ENCODE measurements around the gene ZFYVE1. TPM values are rescaled to one million over a fixed set of nuclear protein-coding genes. Genes with fewer than 3 reads are reported as not detected.
"Not testable (repeated sequence)": the region's sequence is repeated elsewhere in the genome, so short reads cannot be mapped to it uniquely, and the experiment has no call there.

ZFYVE1 gene
- polyA plus RNA-seq, 3 donors: 18.6 to 23.4 (median 21.7) TPM

DNA sequence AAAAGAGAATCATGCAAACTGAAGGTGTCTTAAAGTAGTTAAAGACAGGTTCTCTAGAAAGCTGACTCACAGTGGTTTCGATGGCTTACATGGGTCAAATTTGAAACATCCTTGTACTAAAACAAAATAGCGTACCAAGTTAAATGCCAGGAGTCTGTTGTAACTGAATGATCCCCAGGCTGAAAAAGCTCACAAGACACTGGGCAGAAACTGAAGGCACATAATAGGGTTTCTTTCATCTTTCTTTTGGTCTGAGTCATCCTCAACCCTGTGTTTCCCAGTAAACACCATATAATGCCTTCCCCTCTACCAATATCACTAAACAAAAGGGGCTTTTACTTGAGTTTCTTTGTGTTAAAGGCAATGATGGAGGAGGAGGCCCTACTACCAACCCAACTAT is 12.8 kb downstream of the ZFYVE1 start:
- no peak for DNase-seq

DNA sequence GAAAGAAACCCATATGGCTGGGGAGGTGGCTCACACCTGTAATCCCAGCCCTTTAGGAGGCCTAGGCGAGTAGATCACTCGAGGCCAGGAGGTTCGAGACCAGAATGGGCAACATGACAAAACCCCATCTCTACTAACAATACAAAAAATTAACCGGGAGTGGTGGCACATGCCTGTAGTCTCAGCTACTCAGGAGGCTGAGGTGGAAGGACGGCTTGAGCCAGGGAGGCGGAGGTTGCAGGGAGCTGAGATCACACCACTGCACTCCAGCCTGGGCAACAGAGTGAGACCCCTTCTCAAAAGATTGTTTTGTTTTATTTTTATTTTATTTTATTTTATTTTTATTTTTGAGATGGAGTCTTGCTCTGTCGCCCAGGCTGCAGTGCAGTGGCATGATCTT is 15.7 kb downstream of the ZFYVE1 start:
- DNase-seq: not testable (repeated sequence)

DNA sequence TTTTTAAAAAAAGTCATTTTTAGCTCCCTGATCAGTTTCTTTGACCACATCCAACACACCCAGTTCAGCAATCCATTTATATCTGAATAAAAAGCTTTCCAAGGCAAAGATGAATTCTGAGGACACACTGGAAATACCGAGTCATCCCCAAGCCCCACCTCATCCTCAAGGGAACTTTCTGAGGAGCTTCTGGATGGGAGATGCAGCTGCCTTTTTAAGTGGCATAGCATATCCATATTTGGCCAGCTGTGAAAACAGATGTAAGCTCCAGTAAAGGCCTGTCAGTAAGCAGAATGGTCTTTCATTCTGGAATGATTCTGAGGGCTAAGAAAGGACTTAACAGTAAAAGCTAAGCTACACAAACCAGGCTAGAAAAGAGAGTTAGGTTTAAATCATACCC is 18.4 kb downstream of the ZFYVE1 start:
- DNase-seq: no peak

DNA sequence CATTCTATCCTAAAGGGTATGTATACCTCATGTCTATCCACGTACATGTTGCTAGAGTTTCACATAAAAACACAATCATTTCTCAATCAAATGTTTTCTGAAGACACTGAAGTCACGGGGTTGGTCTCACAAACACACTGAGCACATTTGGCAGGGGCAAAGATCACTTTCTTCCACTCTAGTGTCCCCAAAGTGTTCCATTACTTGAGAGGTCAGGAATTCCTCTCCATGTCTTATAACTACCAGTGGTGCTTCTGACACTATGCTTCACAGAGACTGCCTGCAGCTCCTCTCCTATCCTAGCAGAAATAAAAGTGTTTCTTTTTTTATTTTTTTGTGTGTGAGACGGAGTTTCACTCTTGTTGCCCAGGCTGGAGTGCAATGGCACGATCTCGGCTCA is 19.1 kb downstream of the ZFYVE1 start:
- no peak for DNase-seq

DNA sequence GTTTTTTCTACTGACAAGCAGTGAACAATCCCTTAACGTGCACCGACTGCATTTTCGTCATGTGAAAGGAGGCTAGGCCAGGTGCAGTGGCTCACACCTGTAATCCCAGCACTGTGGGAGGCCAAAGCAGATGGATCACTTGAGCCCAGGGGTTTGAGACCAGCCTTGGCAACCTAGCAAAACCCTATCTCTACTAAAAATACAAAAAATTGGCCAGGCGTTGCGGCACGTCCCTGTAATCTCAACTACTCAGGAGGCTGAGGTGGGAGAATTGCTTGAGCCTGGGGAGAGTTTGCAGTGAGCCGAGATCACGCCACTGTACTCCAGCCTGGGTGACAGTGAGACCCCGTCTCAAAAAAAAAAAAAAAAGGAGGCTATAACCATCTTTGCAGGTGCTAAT is 22.3 kb downstream of the ZFYVE1 start:
- not testable (repeated sequence) for DNase-seq

DNA sequence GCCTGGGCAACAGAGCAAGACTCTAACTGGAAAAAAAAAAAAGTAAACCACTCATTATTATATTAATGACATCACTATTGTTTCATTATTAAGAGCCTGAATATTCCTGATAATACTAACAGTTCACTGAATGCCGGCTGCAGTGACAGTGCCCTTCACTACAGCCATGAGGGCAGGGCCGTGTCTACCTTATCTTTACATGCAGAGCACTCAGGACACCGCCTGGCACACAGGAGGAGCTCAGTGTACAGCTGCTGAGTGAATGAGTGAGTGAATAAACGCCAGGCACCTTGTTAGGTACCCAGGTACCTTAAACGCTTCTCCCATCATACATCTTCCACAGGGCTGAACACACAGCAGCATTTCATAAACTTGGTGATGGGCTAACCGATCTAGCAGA is 23.2 kb downstream of the ZFYVE1 start:
- DNase-seq: no peak

DNA sequence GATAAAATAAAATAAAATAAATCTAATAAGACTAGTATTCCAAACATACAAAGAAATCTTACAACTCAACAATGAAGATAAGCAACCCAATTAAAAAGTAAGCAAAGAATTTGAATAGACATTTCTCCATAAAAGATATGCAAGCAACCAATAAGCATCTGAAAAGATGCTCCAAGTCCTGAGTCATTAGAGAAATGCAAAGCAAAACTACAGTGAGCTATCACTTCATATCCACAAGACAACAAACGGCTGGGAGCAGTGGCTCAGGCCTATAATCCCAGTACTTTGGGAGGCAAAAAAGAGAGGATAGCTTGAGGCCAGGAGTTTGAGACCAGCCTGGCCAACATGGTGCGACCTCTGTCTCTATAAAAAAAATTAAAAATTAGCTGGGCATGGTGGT is 26.8 kb downstream of the ZFYVE1 start:
- no peak for DNase-seq

DNA sequence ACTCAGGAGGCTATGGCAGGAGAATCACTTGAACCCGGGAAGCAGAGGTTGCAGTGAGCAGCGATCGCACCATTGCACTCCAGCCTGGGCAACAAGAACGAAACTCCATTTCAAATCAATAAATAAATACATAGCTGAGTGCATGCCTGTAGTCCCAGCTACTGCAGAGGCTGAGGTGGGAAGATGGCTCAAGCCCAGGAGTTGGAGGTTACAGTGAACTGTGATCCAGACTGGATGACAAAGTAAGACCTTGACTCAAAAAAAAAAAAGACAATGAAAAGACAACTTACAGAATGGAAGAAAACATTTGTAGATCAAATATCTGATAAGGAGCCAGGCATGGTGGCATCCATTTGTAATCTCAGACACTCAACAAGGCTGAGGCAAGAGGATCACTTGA is 27.6 kb downstream of the ZFYVE1 start:
- no peak for DNase-seq

DNA sequence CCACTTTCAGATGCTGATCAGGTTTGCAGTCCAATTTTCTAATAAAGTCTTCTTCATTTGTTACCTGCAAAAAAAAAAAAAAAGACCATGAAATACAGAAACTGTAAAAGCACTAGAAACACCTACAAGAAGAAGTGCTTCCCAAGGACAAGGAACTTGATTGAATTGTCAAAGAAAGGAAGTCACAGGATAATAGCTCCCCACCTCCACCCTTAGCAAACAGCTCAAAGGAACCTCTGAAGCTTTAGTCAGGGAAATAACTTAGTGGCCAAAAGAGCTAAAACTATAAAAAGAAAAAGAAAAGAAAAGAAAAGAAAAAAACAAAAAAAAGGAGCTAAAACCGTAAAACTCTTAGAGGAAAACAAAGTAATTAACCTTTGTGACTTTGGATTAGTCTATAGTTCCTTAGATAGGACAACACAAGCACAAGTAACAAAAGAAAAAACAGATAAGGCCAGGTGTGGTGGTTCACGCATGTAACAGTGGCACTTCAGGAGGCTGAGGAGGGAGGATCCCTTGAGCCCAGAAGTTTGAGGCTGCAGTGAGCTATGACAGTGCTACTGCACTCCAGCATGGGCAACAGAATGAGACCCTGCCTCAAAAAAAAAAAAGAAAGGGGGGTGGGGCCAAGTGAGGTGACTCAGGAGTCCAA is 28.5 kb downstream of the ZFYVE1 start:
- DNase-seq: no peak

DNA sequence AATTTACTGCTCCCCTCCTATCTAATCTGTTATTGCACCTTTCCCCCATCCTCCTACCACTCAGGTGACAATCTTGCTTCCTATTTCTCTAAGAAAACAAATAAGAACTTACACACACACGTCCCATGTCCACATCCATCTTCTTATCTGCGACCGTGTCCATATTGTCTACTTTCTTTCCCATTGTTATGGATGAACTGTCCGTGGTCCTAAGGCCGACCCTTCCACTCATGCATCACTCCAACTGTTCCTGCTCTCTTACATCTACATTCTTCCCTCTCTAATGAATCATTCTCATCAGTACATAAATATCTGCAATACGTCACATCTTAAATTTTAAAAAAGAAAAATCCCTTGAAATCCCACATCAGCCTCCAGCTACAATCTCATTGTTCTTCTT is 30.0 kb downstream of the ZFYVE1 start:
- no peak for DNase-seq

DNA sequence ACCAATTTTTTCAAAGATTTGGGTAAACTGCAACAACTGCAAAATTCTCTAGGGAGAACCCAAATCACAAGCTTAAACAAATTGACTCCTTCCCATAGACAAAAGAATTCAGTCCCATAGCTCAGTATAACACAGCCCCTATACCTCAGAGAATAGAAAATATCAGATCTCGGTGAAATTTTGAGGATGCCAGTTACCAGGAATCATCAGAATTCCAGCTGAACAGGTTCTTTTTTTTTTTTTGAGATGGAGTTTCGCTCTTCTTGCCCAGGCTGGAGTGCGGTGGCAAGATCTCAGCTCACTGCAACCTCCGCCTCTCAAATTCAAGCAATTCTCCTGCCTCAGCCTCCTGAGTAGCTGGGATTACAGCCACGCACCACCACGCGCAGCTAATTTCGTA is 36.7 kb downstream of the ZFYVE1 start:
- DNase-seq: no peak

DNA sequence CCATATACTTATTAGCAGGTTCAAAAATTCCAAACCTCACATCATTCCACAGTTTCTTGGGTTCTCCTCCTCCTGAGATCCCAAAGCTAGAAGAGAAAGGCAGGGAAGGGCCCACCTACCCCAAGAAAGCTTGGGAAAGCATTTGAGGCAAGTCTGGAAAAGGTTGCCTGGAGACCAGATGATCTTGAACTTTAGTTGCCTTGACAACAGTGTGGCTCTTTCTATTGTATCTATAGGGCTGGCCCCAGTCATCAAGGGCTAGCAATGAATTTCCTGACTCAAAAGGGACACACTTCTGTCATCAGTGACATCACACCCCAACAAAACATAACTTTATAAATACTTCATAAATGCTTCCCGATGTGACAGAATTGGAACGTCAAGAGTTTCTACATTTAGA is 40.0 kb downstream of the ZFYVE1 start:
- no peak for DNase-seq

DNA sequence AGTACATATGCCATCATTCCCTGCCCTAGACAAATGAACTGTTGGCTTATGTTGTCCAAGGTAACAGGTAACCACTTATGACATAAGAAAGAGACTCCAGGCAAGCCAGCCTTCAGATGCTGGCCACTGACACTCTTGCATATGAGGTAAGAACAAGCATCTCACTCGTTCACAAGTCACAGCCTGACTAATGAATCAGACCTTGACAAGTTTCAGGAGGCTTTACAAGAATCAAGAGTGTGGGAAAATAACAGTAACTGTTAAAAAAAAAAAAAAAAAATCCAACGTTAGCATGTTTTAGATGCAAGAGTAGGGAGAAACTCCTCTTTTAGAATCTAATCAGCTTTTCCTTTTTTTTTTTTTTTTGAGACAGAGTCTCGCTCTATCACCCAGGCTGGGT is 40.7 kb downstream of the ZFYVE1 start:
- DNase-seq: no peak

DNA sequence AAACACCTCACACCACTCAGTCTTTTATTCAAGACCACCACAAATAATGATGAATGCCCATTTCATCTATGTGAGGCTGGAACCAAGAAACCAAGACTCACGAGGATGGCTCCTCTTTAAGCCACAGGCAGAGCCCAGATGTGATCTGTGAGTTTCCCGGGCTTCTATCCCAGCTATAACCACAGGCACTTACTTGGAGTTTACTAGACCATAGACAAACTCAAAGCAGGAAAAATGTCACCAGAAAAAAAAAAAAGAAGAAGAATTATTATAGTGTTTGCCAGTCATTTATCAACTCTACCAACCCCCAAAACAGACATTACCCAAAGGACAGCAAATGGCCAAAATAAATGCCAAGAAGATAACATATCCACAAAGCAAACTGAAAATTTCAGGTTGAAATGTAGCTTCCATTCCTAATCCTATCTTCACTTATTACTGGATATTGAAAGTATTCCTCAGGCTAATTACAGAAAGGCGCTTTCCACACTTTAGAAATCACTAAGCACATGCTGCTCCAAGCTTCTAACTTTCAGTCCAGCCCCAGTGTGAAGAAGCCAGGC is 44.7 kb downstream of the ZFYVE1 start:
- no peak for DNase-seq

DNA sequence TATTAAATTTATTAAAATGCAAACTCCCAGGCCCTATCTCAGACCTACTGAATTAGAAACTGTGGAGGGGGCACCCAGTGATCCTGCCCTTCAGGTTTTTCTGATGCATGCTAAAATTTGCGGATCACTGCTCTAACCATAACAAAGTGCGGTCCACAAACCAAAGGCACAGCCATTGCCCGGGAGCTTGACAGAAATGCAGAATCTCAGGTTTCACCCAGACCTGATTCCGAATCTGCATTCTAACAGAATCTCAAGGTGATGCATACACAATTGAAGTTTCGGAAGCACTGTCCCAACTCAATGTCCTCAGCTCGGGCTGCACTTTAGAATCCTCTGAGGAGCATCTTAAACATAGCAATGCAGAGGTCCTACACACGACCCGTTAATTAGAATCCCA is 46.0 kb downstream of the ZFYVE1 start:
- no peak for DNase-seq

DNA sequence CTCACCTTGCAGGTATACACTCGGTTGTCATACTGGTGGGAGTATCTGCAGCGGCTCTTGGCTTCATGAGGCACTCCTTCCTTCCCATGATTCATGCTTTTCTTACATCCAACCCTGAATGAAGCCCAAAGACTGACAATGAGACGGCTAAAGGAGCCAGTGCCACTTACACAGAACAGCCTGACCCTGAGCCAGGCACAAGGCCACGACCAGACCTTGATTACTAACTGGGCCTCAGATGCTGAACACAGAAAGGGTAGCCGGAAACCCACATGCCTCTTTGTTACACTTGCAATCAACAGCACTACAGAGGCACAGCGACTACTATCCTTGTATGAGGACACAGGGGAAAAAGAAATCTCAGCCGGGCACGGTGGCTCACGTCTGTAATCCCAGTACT is 48.0 kb downstream of the ZFYVE1 start:
- no peak for DNase-seq

DNA sequence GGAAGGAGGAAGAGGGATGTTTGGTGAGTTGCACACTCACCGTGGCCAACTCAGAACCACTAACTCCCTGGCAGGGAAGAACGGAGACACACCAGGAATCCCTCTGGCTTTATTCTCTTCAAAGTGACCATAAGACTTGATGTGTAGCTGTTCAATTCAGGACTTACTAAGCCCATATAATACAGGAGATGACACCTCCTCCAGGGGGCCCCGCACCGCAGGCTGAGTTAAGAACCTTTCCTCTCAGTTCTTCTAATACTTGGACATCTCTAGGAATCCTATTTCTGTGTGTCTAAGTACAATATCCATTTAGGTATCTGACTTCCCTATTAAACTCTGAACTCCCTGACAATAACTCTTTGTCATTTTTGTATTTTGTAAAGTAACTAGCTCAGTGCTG is 51.1 kb downstream of the ZFYVE1 start:
- no peak for DNase-seq

DNA sequence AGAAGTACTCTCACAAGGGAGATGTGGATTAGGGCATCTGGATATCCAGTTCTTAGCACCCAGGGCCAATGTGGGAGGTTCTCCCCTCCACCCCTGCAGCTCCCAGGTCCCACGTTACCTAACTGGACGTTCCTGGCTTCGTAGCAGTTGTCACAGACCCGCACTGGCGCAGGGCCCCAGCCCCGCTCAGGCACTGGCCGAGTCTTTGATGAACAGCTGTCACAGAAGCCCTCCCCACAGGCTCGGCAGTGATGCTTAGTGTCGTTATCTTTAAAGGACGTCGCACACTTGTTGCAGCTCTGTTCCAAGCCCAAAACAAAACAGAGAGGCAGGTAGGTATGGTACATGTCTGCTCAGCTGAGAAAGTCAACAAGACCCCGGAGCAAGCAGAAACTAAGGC is 52.2 kb downstream of the ZFYVE1 start:
- DNase-seq: no peak

DNA sequence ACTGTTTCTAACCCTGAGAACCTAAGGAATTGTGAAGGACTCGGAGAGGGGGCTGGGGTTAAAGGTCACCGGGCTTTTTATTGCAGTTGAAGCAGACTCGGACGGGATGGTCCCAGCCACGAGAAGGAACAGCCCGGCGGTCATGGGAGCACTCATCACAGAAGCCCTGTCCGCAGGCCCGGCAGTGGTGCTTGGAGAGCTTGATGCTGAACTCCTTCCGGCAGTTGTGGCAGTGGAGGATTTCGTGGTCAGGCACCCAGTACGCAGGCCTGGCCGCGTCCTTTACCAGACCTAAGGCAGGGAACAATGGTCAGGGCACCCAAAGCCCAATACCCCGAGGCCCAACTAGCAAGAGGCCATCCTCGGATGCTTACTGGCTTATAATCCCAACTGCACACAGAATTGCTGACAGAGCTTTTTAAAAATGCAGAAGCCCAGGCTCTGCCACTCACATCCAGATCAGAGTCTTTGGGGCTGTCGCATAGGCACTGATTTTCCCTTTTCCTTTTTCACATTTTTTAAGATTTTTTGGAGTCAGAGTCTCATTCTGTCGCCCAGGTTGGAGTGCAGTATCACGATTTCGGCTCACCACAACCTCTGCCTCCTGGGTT is 56.0 kb downstream of the ZFYVE1 start:
- DNase-seq: no peak

DNA sequence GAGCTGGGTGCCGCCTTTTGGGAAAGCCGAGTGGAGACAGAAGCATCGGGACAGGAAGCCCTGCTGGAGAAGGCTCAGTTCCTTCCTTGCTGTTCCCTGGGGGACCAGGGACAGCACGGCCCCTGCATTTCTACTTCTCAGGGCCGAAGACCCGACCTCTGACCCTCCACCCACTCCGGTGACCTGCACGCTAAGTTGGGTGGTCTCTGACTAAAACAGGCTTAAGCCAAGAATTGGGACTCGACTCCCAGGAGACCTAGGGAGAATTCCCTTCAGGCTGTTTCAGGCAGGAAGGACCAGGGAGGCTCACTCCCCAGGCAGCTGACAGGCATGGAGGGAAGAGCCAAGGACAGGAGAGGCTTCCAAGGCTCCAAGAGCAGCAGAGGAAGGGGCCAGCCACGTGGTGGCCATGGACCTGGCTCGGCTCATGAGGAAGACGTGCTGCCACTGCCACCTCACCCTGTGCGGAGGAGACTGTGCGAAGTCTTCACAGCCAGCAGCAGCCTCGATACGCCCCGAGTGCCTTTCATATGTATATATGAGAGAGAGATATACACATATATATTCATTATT is 56.8 kb downstream of the ZFYVE1 start:
- no peak for DNase-seq

DNA sequence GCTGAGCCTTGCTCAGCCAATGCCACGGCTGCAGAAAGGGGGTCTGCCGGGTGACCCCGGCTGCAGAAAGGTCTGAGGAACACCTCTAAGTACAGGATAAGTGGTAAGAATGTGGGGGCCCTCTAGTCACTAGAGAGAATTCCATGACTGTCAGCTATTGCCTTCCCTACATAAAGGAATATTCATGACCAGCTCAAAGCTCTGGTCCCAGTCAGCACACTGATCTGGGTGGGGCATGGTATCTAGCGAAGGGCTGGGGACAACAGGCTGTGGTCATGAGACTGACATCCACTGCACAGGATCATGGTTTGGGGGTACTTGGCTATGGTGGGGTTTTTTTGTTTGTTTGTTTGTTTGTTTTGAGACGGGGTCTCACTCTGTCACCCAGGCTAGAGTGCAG is 58.6 kb downstream of the ZFYVE1 start:
- DNase-seq: no peak

DNA sequence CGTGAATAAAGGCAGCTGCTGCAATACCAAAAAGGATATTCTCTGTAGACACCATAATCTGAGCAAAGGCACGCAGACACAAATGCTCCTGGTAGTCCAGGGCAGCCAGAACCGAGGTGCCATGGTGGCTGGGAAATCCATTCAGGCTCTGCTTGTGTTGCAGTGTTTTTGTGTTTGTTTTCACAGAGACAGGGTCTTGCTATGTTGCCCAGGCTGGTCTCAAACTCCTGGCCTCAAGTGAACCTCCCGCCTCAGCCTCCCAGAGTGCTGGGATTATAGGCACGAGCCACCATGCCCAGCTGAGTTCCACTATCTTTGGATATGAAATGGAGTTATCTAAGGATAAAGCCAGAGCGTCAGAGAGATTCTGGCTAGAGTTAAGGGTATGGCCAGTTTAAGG is 60.9 kb downstream of the ZFYVE1 start:
- no peak for DNase-seq

DNA sequence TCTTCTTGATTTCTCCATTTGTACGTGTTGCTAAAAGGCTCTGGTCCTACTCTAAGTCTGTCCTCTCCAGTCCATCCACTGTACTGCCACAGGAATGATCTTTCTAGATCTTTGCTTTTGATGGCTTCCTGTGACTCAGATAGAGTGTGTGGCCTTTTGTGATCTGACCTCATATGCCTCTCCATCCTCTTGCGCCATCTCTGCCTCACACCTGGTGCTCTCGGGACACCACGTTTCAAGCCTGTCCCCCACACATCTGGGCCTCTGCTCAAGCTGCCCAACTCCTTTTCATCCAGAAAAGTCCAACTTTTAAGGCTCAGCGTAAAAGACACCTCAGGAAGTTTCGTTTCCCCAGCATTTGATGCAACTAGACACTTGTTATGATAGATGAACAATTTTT is 61.7 kb downstream of the ZFYVE1 start:
- DNase-seq: no peak
